Measurements from ENCODE around the gene DIS3L2. TPM values are rescaled to one million over a fixed set of nuclear protein-coding genes. Genes with fewer than 3 reads are reported as not detected.

Gene DIS3L2
- total RNA-seq, 1 experiment from 2014 or later, result 28.5 TPM

DNA sequence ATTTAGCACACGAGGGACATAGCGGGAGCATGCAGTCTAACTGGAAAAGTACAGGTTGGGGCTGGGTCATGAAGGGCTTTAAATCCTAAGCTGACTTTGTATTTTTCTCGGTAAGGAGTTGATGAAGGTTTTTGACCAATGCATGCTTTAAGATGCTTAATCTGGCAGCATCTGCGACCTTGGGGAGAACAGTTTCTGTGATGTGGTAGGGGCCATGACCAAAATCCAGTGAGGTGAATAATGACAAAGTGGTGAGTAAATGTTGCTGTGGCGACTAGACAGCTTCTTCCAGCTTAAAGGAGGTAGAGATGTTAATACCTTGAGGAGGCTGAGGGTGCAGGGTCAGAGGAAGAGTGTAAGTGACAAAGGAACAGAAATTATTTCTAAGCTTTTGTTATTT, 242.4 kb downstream of the DIS3L2 start (continued):
- TF ChIP-seq, protein P1, sequence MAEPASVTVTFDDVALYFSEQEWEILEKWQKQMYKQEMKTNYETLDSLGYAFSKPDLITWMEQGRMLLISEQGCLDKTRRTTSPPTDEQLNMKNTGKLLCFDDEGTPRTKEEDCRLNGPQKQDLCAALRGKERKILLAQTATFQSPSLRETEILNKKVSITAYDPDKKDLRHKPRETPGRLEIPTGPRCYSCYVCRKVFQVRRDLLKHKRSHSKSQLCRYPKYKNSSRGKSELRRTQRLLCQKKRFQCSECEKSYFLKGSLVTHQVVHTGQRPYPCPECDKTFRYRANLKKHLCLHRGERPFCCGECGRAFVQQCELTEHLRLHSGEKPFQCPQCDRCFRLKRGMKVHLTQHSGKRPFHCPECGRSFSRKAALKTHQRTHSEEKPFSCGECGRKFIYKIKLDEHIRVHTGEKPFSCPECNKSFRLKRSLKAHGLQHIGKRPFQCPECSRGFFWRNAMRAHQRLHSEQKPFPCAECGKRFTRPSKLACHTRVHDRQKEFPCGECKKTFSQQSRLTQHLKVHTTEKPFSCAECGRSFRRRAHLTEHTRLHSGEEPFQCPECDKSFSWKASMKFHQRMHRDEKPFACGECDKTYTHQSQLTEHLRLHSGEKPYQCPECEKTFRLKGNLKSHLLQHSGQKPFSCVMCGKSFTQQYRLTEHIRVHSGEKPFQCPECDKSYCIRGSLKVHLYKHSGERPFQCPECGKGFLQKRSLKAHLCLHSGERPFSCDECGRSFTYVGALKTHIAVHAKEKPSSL (CRISPR knock-in tag; conservative IDR thresholded peaks at IDR 0.05), result no peak
- TF ChIP-seq, protein P2, sequence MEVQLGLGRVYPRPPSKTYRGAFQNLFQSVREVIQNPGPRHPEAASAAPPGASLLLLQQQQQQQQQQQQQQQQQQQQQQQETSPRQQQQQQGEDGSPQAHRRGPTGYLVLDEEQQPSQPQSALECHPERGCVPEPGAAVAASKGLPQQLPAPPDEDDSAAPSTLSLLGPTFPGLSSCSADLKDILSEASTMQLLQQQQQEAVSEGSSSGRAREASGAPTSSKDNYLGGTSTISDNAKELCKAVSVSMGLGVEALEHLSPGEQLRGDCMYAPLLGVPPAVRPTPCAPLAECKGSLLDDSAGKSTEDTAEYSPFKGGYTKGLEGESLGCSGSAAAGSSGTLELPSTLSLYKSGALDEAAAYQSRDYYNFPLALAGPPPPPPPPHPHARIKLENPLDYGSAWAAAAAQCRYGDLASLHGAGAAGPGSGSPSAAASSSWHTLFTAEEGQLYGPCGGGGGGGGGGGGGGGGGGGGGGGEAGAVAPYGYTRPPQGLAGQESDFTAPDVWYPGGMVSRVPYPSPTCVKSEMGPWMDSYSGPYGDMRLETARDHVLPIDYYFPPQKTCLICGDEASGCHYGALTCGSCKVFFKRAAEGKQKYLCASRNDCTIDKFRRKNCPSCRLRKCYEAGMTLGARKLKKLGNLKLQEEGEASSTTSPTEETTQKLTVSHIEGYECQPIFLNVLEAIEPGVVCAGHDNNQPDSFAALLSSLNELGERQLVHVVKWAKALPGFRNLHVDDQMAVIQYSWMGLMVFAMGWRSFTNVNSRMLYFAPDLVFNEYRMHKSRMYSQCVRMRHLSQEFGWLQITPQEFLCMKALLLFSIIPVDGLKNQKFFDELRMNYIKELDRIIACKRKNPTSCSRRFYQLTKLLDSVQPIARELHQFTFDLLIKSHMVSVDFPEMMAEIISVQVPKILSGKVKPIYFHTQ (CRISPR knock-in tag; IDR thresholded peaks at IDR 0.05), result no peak
- TF ChIP-seq NR2C2 (CRISPR knock-in tag; IDR thresholded peaks at IDR 0.05) (no peak), SOX15 (CRISPR knock-in tag; IDR thresholded peaks at IDR 0.05) (no peak), GRHL2 (CRISPR knock-in tag; IDR thresholded peaks at IDR 0.05; ENCODE audit: insufficient replicate concordance, severe bottlenecking) (no peak)
- TF ChIP-seq, protein P3, sequence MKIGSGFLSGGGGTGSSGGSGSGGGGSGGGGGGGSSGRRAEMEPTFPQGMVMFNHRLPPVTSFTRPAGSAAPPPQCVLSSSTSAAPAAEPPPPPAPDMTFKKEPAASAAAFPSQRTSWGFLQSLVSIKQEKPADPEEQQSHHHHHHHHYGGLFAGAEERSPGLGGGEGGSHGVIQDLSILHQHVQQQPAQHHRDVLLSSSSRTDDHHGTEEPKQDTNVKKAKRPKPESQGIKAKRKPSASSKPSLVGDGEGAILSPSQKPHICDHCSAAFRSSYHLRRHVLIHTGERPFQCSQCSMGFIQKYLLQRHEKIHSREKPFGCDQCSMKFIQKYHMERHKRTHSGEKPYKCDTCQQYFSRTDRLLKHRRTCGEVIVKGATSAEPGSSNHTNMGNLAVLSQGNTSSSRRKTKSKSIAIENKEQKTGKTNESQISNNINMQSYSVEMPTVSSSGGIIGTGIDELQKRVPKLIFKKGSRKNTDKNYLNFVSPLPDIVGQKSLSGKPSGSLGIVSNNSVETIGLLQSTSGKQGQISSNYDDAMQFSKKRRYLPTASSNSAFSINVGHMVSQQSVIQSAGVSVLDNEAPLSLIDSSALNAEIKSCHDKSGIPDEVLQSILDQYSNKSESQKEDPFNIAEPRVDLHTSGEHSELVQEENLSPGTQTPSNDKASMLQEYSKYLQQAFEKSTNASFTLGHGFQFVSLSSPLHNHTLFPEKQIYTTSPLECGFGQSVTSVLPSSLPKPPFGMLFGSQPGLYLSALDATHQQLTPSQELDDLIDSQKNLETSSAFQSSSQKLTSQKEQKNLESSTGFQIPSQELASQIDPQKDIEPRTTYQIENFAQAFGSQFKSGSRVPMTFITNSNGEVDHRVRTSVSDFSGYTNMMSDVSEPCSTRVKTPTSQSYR (CRISPR knock-in tag; IDR thresholded peaks at IDR 0.05), result no peak

DNA sequence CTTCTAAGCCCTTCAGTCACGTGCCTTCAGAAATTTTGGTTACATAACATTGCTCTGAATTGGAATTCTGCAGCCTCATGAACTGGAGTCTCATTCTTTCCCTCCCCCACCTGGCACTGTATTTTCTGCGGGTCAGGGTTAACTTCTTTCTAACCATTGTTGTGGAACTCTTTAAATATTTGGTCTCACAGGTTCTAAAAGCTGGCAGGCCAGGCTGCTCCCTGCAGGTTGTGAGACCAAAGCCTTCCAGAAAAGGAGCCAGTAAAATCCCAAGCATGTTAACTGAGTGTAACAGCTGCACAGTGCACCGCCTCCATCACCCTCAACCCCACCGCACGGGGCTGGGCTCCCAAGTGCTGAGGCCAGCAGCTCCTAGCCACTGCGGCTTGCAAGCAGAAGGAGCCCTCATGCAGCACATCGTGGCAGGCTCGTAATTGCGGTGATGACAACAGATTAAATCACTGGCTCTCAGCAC, 243.0 kb downstream of the DIS3L2 start:
- POLR2A ChIA-PET, result no interaction called here
- TF ChIP-seq, protein P4, sequence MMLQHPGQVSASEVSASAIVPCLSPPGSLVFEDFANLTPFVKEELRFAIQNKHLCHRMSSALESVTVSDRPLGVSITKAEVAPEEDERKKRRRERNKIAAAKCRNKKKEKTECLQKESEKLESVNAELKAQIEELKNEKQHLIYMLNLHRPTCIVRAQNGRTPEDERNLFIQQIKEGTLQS (CRISPR knock-in tag; conservative IDR thresholded peaks at IDR 0.05), result no peak
- TF ChIP-seq, protein P5, sequence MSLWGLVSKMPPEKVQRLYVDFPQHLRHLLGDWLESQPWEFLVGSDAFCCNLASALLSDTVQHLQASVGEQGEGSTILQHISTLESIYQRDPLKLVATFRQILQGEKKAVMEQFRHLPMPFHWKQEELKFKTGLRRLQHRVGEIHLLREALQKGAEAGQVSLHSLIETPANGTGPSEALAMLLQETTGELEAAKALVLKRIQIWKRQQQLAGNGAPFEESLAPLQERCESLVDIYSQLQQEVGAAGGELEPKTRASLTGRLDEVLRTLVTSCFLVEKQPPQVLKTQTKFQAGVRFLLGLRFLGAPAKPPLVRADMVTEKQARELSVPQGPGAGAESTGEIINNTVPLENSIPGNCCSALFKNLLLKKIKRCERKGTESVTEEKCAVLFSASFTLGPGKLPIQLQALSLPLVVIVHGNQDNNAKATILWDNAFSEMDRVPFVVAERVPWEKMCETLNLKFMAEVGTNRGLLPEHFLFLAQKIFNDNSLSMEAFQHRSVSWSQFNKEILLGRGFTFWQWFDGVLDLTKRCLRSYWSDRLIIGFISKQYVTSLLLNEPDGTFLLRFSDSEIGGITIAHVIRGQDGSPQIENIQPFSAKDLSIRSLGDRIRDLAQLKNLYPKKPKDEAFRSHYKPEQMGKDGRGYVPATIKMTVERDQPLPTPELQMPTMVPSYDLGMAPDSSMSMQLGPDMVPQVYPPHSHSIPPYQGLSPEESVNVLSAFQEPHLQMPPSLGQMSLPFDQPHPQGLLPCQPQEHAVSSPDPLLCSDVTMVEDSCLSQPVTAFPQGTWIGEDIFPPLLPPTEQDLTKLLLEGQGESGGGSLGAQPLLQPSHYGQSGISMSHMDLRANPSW (CRISPR knock-in tag; conservative IDR thresholded peaks at IDR 0.05; ENCODE audit: low read depth), result no peak
- TF ChIP-seq, protein P6, sequence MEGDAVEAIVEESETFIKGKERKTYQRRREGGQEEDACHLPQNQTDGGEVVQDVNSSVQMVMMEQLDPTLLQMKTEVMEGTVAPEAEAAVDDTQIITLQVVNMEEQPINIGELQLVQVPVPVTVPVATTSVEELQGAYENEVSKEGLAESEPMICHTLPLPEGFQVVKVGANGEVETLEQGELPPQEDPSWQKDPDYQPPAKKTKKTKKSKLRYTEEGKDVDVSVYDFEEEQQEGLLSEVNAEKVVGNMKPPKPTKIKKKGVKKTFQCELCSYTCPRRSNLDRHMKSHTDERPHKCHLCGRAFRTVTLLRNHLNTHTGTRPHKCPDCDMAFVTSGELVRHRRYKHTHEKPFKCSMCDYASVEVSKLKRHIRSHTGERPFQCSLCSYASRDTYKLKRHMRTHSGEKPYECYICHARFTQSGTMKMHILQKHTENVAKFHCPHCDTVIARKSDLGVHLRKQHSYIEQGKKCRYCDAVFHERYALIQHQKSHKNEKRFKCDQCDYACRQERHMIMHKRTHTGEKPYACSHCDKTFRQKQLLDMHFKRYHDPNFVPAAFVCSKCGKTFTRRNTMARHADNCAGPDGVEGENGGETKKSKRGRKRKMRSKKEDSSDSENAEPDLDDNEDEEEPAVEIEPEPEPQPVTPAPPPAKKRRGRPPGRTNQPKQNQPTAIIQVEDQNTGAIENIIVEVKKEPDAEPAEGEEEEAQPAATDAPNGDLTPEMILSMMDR (IDR thresholded peaks at IDR 0.05), result no peak
- TF ChIP-seq ETV6 (CRISPR knock-in tag; IDR thresholded peaks at IDR 0.05) (no peak), RORB (CRISPR knock-in tag; IDR thresholded peaks at IDR 0.05) (no peak), ZNF138 (CRISPR knock-in tag; conservative IDR thresholded peaks at IDR 0.05) (no peak), TEAD4 (CRISPR knock-in tag; IDR thresholded peaks at IDR 0.05) (no peak)
- TF ChIP-seq, protein P2 (CRISPR knock-in tag; IDR thresholded peaks at IDR 0.05), result no peak
- TF ChIP-seq, protein P7, sequence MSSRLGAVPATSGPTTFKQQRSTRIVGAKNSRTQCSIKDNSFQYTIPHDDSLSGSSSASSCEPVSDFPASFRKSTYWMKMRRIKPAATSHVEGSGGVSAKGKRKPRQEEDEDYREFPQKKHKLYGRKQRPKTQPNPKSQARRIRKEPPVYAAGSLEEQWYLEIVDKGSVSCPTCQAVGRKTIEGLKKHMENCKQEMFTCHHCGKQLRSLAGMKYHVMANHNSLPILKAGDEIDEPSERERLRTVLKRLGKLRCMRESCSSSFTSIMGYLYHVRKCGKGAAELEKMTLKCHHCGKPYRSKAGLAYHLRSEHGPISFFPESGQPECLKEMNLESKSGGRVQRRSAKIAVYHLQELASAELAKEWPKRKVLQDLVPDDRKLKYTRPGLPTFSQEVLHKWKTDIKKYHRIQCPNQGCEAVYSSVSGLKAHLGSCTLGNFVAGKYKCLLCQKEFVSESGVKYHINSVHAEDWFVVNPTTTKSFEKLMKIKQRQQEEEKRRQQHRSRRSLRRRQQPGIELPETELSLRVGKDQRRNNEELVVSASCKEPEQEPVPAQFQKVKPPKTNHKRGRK (CRISPR knock-in tag; IDR thresholded peaks at IDR 0.05; ENCODE audit: borderline replicate concordance), result no peak
- TF ChIP-seq, protein P8, sequence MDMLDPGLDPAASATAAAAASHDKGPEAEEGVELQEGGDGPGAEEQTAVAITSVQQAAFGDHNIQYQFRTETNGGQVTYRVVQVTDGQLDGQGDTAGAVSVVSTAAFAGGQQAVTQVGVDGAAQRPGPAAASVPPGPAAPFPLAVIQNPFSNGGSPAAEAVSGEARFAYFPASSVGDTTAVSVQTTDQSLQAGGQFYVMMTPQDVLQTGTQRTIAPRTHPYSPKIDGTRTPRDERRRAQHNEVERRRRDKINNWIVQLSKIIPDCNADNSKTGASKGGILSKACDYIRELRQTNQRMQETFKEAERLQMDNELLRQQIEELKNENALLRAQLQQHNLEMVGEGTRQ (CRISPR knock-in tag; IDR thresholded peaks at IDR 0.05), result no peak
- no peak; the same call in 1 of the 2 replicates for ATAC-seq
- no peak overlapping the region for H3K27ac Mint-ChIP-seq
- no peaks in the 10 kb centered on the region for H3K36me3 Mint-ChIP-seq
- H3K9me3 Mint-ChIP-seq, result no peaks in the 10 kb centered on the region
- H3K27me3 Mint-ChIP-seq (ENCODE audit: low read depth), result no peaks in the 10 kb centered on the region
- H3K4me3 Mint-ChIP-seq, result no peak overlapping the region
- no peak for DNase-seq (ENCODE audit: low spot score)
- H3K4me1 Mint-ChIP-seq, result peaks cover 13% of the 10 kb centered on the region; the same call in 1 of the 2 replicates
- CTCF ChIA-PET, result no interaction called here

All from WTC11 (cell line).